Stimulated activated CD4-positive, alpha-beta T cell treated with anti-CD3 and anti-CD28 coated beads, Interleukin-12 subunit alpha, Interleukin-12 subunit beta, amount 100 ng/mL, for 4 hours (primary cell): ENCODE measurements around the gene CROCC.

ENCODE experiments used
- DNase-seq: peaks from one replicate; pipeline ENCODE4 v3.0.0-alpha.2; 2020

Gene CROCC

DNA sequence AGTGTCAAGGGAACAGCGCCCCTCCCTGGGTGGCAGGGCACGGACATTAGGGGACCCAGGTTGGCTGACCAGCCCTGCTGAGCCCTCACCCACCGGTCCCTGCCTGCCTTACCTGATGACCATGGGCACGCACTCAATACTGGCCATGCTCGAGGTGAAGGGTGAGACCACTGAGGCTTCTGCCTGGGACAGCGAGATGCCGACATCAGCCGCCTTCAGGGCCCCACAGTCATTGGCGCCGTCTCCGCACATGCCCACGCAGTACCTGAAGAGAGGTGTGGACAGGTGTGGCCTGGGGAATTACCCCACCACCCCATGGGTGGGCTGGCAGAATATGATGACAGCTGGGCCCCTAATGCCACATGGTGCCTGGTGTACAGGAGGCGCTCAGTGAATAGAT, 66.5 kb downstream of the CROCC start:
- DNase-seq, result no peak

GRCh38 chr1:16989676-16990391, 68.1 kb downstream of the CROCC start:
- no peak for DNase-seq

GRCh38 chr1:16991571-16991970, 69.8 kb downstream of the CROCC start:
- no peak for DNase-seq

DNA sequence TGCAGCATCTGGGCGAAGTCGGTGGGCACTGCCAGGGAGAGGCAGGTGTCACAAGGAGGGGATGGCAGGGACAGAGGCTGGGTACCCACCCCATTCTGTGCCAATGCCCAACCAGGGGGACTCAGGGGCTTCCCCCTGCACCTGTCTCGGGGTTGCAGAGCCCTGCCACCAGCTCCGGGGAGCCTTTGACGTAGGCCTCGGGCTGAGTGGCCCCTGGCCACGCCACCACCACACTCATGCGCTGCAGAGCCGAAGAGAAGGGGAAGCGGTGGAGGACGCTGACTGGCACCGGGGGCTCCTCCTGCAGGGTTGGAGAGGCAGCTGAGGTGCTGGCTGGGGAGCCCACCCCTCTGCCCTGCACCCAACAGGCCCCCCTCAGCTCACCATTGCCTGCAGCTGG, 70.4 kb downstream of the CROCC start:
- DNase-seq, result no peak

DNA sequence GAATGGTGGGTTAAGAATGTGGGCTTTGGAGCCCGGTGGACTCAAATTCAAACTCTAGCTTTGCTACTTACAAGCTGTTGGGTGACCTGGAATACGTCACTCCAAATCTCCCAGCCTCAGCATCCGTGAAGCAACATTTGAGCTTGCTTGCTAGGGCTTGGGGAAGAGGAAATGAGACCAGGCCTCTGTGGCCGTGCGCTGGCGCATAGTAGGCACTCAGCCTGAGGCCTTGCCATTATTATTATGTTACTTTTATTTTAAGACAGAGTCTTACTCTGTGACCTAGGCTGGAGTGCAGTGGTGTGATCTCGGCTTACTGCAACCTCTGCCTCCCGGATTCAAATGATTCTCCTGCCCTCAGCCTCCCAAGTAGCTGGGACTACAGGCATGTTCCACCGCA, 70.9 kb downstream of the CROCC start:
- DNase-seq, result no peak

DNA sequence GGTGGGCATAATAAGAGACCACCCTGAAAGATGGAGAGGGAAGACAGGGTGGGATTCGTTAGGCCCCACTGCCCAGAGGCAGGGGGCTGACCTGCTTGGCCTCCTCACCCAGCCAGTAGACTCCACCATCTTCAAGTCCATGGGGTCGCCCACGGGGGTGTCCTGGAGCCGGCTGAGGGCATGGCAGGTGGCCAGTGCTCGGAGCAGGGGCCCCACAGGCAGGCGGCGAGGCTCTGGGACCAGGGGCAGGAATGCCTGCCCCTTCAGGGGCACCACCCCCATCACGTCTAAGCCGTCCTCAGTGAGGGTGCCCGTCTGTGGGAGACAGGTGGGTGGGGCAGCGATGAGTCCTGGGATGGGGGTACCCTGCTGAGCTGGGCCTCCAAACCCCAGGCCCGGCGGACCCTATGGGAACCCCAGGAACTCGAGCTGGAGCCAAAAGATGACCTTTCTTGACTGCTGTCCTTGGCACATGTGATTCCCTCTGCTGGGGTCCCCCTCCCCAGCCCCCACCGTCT, 71.8 kb downstream of the CROCC start:
- no peak for DNase-seq

- DNase-seq, result no peak
Observed at GRCh38 chr1:16996845-16997244, 75.1 kb downstream of the CROCC start.

DNA sequence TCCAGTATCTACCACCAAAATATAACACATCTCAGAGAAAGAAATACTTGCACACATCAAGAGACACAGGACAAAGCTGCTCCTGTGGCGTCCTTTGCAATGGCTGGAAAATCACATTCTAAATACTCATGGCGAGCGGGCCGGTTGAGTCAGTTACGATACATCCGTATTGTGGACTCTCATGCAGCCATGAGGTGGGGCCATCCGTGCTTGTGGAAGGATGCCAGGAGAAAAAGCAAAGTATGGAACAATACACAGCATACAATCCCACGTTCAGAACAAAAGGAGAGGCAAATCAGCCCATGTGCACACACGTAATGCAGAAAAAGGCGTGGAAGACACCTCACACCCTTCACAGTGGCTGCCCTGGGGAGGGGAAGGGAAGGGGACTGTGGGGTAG, 76.9 kb downstream of the CROCC start:
- no peak for DNase-seq

- no peak for DNase-seq
Observed at GRCh38 chr1:16999863-17000262, 78.1 kb downstream of the CROCC start.

GRCh38 chr1:17001760-17002523, 80.2 kb downstream of the CROCC start:
- DNase-seq, result no peak

DNA sequence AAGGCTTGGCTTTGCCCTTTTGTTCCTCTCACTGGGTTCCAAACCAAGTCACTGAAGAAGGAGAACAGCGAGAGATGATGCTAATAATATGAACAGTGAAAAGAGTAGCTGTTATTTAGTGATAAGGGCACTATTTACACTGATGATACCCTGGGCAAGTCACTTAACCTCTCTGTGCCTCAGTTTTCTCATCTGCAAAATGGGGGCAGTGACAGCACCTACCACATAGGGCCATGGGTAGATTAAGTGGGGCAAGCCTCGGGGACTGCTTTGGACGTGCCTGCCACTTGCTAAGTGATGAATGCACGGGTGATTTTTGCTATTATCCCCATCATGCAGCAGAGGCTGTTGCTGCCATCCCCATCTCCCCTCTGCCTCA, 80.8 kb downstream of the CROCC start:
- DNase-seq, result no peak

- no peak for DNase-seq
Observed at GRCh38 chr1:17004466-17005364, 83.0 kb downstream of the CROCC start.

DNA sequence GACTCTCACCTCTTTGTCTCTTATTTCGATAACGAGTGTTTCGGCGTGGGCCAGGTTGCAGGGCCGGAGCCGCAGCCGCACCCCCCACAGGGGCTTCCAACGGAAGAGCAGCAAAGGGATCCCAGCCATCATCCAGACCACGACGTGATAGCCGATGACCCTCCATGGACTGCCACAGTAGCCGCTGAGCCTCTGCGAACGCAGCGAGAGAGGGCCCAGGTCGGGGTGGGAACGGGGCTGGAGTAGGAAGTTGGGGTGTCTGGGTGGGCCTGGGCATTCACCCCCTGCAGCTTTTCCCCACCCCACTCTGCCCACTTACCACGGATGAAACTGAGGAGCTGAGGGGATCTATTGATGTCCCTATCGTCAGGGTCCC, 83.6 kb downstream of the CROCC start:
- no peak for DNase-seq

- no peak for DNase-seq
Observed at GRCh38 chr1:17007121-17007520, 85.4 kb downstream of the CROCC start.

DNA sequence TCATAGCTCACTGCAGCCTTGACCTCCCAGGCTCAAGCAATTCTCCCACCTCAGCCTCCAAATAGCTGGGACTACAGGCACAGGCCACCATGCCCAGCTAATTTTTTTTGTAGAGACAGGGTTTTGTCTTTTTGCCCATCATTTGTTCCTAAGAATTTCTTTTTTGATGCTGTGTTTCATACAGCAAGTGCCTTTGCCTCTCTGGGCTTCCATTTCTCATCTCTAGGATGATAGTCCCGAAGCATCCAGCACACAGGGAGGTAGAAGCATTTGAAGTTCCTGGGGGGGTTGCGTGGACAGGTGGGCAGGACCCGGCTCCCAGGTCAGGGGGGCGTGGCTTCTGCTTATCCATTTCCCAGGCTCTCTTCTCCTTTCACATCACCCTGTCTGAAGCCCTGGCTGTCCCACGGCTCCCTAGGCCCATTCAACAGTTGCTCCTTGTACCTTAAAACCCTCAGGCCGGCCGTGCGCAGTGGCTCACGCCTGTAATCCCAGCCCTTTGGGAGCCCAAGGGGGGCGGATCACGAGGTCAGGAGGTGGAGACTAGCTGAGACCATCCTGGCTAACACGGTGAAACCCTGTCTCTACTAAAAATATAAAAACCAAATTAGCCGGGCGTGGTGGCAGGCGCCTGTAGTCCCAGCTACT, 86.6 kb downstream of the CROCC start:
- no peak for DNase-seq

DNA sequence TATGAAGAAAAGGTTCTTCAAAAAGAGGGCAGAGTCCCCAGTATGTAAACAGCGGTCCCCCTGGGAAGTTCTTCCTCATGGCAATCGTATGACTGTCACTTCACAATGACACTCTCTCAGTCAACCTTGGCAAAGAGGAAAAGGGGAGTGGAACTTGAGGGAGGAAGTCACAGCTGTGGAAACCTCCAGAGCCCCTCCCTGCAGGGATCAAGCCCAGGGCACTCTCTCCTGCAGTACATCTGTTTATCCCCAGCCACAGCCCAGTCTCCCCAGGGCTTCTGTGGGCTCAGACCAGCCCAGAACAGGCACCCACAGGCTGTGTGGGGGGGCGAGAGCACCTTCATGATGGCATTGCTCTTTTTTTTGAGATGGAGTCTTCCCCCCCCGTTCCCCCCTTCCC, 88.0 kb downstream of the CROCC start:
- no peak for DNase-seq

DNA sequence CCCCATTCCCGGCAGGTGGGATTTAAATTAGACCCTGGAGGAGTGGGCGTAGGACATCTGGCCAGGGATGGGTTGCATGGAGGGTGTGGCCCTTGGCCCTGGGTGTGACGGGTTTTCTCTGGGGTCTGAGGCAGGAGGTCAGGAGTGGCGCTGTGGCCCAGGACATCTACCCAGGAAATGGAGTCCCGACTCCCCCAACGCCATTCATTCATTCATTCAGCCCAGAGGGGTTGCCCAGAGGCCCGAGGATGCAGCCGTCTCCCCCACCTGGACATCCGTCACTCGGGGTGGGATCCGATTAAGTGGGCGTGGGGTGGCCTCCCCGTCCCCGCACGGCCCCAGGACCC, 89.3 kb downstream of the CROCC start:
- DNase-seq, result no peak

- peak; percentile 83 for DNase-seq
Observed at GRCh38 chr1:17011439-17012307, 89.9 kb downstream of the CROCC start, which contains the start of gene ATP13A2. Gene ATP13A2 (minus strand): TSS chr1:17011928. CDS start chr1:17011738, 190 bp downstream.

- no peak for DNase-seq
Observed at GRCh38 chr1:17012775-17013490, 91.2 kb downstream of the CROCC start.

DNA sequence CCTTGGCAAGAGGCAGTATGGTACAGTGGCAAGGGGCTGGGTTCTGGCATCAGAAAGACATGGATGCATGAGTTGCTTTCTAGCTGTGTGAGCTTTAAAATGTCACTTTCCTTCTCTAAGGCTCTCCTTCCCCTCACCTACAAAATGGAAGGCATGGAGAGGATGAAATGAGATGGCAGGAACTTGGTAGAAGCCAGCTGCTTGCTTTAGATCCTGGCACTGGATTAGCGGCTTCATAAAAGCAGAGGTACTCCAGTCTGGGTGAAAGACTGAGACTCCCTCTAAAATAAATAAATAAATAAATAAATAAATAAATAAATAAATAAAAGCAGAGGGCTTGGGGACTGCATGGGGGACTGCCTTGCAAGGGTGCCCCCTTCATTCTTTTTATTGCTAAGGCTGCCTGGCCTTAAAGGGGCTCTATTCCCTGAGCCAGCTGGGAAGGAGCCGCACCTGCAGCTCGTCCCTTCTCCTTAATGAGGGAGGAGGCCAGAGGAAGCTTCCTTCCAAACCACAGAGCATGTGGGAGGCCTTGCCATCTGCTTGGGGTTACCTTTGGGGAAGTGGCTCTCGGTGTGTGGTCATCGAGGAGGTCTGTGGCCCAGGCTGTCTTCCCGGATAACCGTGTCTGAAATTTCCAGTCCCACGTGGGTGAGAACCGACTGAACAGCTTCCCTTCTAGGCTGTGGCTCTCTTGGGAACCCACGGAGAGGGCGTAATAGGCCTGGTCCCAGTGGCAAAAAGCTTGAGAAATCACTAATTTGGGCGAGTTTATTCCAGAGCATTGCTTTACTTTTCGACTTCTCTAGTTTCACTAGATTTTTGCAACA, 92.0 kb downstream of the CROCC start:
- no peak for DNase-seq
